Renal cortical epithelial cell (primary cell): ENCODE measurements around the gene PITPNM3. TPM values are rescaled to one million over a fixed set of nuclear protein-coding genes. Genes with fewer than 3 reads are reported as not detected.
A peak's percentile ranks its signal among the peaks of the same experiment; 100 is the strongest.

Experiments used
- DNase-seq: peaks from one replicate; pipeline ENCODE4 v3.0.0-alpha.2; 2011; ENCODE audit warnings: low read depth
- total RNA-seq: library from RNA; depleted of rRNA; stranded (reverse); fragments of >200 nt; gene quantifications from 2 replicates; pipeline ENCODE4 v1.2.3, GENCODE V29; 2014

The PITPNM3 gene
- total RNA-seq, 1 donor from 2014 or later = 3.1 TPM

GRCh38 chr17:6443692-6444570 is 112.4 kb downstream of the PITPNM3 start, which contains the start of gene PIMREG:
TSS of gene PIMREG (plus strand) at chr17:6444455. CDS start at chr17:6445111, 656 bp downstream.
- DNase-seq = peak; percentile 75

DNA sequence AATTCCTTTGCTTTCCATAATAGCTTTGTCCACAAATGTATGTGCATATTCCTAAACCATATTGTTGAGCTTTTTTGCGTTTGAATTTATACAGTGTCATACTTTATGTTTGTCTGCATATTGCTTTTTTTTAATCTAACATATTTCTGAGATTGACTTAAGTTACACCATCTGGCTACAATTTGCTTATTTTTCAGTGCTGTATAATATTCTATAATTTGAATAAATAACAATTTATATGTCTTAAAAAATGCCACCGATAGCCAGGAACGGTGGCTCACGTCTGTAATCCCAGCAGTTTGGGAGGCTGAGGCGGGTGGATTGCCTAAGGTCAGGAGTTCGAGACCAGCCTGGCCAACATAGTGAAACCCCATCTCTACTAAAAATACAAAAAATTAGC is 113.6 kb downstream of the PITPNM3 start:
- DNase-seq = no peak

DNA sequence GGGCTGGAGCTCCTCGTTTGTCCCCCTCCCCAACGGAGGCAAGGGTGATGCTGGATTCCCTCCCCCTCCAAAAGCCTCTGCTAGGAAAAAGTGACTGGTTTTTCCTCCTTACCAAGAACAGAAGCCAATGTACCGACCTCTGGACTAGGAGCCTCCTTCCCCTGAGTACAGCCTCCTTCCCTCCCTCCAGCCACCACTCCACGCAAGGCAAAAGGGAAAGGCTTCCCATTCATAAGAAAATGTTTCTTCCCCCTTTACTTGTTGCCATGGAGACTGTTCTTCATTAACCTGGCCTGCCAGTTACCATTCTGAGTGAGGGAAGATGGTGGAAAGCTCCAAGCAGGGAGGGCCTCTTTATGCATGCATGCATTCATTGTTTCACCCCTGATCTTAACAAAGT is 116.4 kb downstream of the PITPNM3 start:
- peak; percentile 96 for DNase-seq

GRCh38 chr17:6437956-6438355 is 118.4 kb downstream of the PITPNM3 start:
- no peak for DNase-seq

- no peak for DNase-seq
Observed at GRCh38 chr17:6437466-6437865, 118.9 kb downstream of the PITPNM3 start.

DNA sequence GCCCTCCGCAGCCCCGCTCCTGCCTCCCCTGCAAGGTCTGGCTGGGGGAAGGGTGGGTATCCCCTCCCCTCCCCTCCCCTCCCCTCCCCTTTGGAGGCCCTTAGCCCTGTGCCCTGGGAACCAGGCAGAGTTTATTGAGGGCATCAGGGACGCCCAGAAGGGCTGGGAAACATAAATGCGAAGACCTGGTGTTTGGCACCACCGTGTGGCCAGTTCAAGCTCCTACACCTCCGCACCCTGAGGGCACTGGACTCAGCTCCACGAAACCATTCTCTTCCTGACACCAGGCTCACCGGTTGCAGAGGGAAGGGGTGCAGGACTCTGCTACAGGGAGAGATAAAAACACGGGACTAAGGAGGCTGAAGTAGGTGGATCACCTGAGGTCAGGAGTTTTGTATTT is 120.4 kb downstream of the PITPNM3 start:
- DNase-seq = peak; percentile 42

- no peak for DNase-seq
Observed at GRCh38 chr17:6435051-6435450, 121.3 kb downstream of the PITPNM3 start, which contains the start of gene AIPL1. TSS of gene AIPL1 (minus strand) at chr17:6435121. CDS start at chr17:6435104, 17 bp downstream.

DNA sequence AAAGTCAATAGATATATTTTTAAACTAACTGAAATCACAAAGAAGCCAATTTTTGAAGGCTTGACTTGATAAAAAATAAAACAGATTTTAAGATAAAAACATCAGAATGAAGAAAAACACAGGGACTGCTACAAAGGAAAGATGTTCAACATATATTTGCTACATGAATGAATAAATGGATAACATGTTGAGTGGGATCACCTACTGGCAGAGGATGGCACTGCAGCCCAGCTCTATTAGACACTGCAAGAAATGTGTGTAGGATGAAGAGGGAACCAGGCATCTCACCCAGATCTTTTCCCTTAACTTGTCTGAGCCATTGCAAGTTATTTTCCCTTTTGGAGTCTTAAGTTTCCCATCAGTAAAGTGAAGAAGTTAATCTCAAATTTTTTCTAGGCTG is 125.6 kb downstream of the PITPNM3 start:
- no peak for DNase-seq

GRCh38 chr17:6429266-6429665 is 127.1 kb downstream of the PITPNM3 start:
- no peak for DNase-seq

- no peak for DNase-seq
Observed at GRCh38 chr17:6428207-6428965, 128.0 kb downstream of the PITPNM3 start.

- peak; percentile 32 for DNase-seq
Observed at GRCh38 chr17:6427279-6427781, 129.0 kb downstream of the PITPNM3 start.

GRCh38 chr17:6426356-6427101 is 129.8 kb downstream of the PITPNM3 start:
- DNase-seq = no peak

DNA sequence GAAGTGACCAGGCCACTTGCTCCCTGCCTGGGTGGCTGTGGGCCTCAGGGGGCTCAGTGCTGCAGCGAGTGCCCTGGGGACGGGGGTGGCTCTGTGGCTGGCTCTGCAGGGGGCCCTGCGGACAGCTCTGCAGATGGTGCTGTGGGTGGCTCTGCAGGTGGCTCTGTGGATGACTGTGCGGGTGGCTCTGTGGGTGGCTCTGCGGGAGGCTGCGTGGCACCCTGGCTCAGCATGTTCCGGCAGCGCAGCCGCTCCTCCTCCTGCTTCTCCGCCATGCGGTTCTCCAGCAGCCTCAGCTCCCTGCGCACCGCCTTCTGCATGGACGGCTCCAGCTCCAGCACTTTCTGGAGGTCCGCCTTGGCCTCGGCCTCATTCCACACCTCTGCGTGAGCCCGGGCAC is 130.9 kb downstream of the PITPNM3 start:
- no peak for DNase-seq

DNA sequence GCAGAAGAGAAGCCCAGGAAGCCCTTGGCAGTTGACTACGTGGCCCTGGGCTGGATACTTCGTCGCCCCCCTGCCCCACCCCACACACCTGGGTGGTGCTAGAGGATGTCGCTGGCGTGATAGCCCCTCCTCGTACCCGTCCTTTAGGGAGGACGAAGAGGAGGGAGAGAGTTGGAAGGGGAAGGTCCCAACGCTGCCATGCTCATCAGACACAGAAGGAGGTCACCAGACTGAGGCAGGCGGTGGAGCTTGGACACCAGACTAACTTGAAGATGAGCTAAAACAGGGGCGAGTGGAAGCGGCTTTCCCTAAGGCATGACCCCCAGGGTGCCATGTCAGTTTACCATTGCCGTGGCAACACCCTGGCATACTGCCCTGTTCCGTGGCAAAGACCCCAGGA is 132.4 kb downstream of the PITPNM3 start:
- no peak for DNase-seq

DNA sequence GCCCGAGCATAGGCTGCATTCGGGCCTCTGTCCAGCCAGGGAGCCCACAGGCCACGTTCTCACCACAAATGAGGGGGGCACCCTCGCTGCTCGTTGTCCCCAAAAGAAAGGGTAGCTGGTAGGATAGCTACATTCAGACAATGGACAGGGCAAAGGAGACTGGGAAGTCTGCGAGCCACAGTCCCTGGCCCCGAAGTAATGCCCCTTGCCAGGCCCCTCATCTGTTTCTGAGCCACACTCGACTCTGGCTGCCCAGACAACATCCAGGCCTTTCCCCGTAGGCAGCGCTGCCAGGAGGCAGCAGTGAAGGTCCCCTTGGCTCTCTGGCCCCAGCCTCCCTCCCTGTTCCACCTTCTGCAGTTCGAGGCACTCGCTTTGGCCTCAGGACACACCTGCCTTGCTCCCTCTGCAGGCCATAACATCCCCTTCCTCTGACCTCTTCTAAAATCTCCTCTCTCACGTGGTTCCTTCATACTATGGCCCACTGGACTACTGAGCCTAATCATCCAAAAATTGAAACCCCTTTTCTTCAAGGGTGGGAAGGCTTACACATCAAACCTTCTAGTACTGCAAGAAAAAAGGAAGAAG is 133.6 kb downstream of the PITPNM3 start:
- no peak for DNase-seq

DNA sequence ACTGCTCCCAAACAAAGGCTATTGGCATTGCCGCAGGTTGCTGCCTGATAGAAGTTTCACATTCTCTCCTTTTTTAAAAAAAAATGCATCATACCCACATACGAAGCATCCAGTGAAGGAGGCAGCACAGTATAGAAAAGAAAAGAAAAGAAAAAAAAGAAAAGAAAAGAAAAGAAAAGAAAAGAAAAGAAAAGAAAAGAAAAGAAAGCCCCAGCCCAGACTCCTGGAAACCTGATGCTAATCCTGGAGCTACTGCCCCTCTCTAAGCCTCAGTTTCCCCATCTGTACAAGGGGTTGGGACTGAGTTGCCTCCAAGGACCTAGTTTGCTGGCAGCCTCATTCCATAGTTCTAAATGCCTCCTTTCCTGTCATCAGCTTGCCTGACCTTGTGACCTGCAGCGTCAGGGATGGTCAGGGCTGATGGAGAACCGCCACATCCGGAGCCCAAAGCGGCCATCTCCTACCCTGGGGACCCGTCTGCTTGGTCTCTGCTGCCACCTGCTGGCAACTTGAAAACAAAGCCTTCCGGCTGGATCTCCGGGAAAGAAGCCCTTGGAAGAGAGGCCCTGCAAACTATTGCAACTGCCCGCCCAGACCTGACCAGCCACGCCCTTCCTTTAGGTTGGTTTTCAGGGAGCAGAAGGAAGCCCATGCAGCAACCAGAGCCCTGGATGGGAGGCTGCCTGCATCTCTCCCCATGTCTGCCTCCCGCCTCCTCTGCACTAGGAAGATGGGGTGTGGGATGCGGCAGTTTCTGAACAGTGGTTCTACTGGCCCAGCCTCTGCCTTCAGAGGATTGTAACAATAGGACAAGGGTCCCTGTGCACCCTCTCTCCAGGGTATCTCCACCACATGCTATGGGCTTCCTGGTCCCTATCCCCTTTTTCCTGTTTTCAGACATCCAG is 134.4 kb downstream of the PITPNM3 start:
- DNase-seq = peak; percentile 35

- no peak for DNase-seq
Observed at GRCh38 chr17:6420173-6420641, 136.1 kb downstream of the PITPNM3 start.

- DNase-seq = no peak
Observed at GRCh38 chr17:6415616-6416015, 140.7 kb downstream of the PITPNM3 start.

- DNase-seq = peak; percentile 57
Observed at GRCh38 chr17:6413065-6413464, 143.3 kb downstream of the PITPNM3 start.

- no peak for DNase-seq
Observed at GRCh38 chr17:6408735-6409134, 147.6 kb downstream of the PITPNM3 start.
